Activated gamma-delta T cell treated with Interleukin-2 at 50 U/mL for 16 hours (primary cell): ENCODE measurements around the gene KCNT1.

Experiments
- DNase-seq: peaks from one replicate; pipeline ENCODE4 v3.0.0-alpha.2; 2020

Gene KCNT1

DNA sequence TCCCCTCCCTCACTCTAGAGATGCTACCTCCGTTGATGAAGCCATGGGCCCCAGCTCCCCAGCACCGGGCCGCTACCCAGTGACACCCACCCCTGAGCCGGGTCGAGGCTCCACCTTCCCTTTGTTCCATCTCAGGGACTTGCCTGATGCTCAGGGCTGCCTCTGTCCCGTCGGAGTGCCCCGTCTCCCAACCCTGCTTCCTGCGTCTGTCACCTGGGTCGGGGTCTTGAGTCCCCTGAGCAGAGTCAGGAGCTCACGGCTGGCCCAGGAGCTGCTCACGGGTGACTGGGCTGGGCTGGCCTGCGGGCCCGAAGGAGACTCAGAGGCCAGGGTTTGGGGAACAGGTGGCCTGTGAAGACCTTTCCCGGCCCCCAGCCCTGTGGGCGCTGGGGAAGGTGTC lies 85.3 kb downstream of the KCNT1 start:
- no peak for DNase-seq

DNA sequence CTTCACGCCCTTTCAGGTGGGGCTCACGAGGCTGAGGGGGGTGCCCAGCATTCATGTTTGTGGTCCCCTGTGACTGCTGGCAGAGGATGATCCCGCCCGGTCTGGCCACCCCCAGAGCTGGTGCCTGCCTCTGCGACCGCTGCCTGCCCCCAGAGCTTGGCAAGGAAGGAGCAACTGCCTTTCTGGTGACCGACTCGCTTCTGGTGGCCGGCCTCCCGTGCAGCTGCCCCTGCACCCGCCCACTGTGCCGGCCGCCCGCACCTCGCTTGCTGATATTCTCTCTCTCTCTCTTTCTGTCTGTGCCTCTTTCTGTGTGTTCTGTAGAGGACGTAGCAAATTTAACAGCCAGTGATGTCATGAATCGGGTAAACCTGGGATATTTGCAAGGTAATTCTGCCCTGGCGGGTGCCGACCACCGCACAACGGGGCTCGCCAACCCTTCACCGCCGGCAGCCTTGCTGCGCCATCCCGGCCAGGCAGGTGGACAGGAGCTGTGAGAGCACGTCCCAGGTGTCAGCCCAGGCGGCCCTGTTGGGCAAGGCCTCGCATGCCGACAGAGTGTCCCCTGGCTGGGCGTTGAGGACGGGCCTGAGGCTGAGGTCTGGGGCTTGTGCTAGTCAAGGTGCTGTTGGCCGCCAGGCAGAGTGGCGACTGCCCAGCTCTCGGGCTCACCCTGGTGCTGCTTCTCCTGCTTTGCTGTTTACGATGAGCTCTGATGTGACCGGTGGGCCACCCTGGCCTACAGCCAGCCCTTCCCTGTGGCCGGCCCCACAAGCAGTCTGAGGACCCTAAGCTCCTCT lies 86.0 kb downstream of the KCNT1 start:
- no peak for DNase-seq

DNA sequence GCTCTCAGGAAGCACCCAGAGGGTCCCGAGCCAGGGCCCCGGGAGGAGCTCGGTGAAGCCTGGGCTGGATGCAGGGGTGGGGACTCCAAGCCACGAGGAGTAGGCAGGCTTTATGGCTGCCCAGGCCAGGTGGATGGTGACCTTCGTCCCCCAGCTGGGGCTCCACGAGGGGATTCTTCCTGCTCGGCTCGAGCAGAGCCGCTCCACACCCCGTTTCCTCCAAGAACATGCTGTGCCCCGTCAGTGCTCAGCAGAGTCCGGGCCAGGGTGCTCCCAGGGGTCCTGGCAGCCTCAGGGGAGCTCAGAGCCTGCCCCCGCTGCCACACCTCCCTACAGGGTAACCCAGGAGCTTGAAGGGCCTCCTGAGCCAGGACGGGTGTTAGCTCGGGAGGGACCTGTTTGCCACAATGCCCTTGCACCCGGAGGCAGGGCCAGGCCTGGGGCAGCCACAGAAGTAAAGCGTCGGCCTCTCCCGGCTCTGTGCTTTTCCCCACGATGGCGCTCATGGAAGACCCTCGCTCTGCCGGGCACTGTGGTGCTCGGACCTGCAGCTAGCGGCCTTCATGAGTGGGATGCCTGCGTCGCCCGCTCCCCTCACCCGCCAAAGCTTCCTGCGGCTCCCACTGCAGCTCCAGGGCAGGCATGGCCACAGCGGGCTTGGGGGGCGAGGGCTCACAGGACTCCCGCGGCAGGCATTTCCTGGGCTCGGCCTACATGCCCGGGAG lies 86.8 kb downstream of the KCNT1 start:
- DNase-seq: no peak

DNA sequence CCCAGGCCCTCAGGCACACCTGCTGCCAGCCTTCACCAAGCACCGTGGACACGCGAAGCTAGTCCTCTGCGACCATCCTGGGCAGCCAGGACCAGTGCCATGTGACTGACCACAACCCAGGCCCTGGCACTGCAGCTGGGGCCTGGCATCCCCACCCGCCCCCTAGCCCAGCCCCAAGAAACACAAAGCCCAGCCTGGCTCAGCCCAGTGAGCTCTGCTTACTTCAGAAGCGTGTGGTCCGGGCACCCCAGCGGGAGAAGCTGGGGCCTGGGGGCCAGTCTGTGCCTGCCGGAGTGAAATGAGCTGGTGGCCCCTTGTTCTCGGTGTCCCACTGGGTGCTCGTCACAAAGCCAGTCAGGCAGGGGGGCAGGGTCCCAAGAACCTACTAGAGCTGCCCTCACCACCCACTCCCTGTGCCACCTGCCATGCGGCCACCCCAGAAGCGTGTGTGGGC lies 87.9 kb downstream of the KCNT1 start:
- no peak for DNase-seq

DNA sequence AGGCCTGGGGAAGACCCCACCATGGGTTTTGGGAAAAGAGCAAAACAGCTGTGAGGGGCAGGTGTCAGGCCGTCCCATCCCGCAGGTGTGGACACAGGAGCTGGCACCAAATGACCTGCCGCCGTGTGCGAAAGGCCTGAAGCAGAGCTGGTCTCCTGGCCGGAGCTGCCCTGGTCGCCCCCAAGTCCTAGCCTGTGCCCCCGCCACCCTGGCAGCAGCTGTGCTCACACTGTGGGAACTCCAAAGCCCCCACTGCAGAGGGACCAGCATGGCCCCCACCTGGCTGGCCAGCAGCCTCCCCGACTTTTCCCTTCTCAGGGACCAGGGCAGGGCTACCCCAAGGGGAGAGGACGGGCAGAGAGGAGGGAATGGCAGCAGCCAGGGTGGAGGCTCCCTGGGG lies 88.4 kb downstream of the KCNT1 start:
- no peak for DNase-seq

DNA sequence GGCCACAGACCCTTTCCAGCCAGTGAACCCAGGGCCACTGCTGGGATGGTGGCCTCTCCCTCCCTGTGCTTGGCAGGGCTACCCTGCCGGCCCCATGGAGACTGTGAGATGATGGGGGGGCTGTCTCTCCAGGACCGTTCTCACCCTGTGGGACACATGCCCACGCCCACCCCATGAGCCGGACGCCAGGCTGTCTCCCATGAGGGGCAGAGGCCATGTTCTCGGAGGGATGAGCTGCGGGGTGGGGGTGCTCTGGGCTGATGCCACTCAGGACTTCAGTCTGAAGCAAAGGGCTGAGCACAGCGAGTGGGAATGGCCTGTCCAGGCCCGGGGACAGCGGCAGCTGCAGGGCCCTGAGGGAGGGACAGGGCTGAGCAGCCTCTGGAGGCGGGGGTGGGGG lies 88.9 kb downstream of the KCNT1 start:
- DNase-seq: no peak

DNA sequence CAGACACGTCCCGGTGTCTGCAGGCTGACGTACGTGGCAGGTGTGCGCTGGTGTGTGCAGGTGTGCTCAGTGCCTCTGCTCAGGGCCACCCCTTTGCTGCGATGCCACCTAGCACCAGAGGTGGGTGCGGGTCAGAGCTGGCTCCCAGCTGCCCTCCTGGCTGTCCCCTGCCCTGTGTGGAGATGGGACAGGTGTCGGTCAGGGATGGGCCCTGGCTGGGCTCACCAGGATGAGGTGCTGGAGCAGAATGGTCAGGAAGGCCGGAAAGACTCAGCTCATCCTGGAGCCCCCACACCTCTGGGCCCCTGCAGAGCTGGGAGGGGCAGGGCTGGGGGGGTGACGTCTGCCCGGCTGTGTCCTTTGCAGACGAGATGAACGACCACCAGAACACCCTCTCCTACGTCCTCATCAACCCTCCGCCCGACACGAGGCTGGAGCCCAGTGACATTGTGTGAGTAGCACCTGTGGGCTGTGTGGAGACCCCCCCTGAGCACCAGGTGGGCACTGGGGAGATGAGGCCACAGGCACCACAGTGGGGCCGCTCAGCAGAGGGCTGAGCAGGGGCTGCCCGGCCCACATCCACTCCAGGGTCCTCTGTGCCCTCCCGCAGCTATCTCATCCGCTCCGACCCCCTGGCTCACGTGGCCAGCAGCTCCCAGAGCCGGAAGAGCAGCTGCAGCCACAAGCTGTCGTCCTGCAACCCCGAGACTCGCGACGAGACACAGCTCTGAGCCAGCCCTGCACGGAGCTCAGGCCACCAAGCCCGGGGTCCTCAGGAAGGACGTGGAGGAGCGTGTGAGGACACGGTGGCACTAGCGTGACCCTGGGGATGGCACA lies 89.7 kb downstream of the KCNT1 start:
- DNase-seq: no peak

DNA sequence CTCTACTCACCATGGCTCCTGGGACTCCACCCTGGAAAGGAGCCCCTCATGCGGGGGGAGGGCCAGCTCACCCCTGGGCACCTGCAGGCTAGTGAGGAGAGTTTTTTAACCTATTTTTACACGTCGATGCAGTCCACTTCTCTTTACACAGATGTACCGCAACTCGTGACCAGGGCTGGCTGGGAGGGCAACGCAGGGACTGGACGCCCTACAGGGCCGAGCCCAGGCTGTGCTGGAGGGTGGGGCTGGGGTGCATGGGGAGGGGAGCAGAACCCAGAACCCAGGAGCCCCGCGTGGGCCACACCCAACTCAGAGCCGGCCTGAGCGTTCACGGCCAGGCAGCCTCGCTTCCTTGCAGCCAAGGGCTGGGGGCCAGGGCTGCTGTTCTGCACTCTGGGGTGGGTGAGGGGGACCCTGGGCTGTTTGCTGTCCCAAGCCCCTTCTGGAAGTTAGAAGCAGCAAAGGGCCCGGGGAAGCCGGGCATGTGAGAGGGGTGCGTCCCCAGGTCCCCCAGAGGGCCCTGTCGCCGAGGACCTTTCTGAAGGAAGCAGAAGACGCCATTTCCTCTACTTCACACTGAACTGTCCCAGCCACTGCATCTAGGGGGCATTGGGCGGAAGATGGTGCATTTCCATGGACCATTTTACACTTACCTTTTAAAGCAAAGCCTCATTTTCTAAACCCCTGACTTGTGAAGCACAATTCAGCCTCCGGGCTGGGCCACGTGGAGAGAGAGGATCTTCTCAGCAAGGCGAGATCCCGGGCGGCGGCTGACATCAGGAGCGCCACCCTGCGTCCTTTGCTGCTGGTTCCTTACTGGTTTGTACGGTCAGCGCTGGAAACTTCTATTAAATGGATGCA lies 90.5 kb downstream of the KCNT1 start:
- no peak for DNase-seq

DNA sequence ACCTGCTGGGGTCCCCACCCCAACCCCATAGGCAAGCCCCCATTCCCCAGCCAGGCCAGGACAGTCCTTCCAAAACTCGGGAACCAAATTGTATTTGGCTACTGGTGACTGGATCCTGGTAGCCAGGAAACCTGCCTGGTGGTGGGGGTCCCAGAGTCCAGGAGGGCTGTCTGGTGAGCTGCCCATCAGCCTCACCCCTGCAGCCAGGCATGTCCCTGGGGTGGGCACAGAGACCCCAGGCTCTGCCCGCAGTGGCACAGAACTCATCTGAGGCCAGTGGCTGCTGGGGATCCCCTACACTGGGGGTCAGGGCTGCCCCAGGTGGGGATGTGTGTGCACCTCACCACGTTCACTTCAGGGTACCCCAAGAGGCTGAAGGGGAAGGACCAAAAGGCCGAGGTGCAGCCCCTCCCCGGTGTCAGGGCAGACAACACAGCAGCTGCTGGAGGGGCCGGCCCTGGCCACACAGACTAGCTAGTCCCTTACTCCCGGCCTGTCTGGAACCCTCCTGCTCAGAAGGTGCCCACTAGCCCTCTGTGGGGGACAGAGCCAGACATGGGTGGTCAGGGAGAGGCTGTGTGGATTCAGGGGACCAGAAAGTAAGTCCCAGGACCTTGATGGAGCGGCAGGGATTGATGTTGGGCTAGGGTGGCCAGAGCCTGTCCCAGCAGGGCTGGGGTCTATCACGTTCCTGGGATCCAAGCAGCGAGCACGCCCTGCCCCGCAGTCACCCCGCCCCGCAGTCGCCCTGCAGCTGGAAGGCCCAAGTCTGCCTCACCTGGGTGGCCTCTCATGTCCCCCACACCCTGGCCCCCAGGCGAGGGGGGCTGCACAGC lies 91.5 kb downstream of the KCNT1 start:
- DNase-seq: no peak

DNA sequence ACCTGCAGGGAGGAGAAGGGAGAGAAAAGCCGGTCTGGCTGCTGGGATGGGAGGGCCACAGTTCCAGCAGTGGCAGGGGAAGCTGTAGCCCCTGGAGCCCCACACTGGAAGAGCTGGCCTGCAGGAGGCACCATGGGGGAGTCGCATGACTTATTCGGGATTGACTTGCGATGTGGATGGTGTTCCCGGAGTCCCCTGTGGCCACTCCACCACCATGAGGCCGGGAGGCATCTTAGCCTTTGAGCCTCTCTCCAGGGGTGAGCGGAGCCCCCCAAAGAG lies 92.0 kb downstream of the KCNT1 start:
- no peak for DNase-seq

DNA sequence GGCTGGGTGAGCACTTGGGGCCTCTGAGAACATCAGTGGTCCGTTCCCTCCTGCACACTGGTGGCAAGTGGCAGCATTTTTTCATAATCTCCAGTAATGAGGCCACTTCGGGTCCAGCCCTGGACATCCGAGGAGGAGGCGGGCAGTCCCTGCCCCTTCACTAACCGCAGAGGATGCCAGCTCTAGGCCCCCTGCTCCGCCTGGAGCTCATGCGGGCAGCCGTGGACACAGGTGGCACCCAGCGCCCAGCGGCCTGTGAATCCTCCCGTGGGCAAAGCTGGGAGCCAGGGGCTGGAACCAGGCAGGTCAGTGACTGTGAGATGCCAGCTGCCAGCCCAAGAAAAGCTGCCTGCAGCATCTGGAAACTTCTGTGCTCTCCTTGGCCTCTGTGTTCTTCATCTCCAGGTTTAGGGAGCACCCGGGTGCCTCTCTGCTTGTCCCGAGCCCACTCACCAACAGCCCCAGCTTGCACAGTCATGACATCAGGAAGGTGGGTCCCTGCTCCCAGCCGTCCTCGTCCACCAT lies 92.4 kb downstream of the KCNT1 start:
- no peak for DNase-seq

DNA sequence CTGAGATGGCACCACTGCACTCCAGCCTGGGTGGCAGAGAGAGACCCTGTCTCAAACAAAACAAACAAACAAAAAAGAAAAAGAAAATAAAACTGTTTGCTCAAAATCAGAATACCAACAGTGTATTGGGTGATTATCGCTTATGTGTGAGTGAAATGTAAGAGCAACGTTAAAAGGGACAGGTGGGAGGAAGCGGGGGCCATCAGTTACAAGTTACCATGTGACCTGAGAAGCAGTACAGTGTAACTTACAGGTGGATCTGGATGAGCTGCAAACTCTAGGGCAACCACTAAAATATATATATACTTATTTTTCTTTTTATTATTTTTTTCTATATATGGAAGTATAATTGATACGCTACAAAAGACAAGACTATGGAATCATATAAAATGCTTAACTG lies 93.4 kb downstream of the KCNT1 start:
- no peak for DNase-seq

DNA sequence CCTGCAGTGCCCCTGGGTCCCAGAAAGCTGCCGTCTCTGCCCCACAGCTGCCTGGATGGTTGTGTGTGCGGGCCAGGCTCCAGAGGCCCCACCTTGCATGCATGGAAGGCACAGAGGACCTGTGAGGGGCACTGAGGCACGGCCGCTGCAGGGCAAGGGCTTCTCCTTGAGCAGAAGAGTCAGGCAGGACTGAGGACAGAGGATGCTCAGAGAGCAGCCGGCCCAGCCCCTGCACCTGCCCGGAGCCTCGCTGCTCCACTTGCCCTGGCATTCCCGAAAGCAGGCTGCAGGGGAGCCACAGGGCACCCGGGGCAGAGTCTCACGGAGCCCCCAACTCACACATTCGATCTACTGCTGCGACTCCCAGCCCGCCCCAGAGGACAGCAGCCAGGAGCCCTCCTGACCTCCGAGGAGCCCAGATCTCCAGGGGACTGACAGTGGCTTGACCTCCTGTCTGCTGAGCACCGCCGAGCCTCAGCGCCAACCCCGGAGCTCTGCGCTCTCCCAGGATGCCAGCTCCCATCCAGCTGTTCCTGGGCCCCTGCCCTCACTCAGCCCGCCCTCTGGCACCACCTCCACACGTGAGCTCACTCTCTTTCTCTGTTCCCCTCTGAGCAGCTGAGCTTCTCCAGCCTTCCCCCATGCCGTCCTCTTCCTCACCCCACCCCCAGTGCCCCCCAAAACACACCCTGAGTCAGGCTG lies 95.0 kb downstream of the KCNT1 start:
- no peak for DNase-seq

DNA sequence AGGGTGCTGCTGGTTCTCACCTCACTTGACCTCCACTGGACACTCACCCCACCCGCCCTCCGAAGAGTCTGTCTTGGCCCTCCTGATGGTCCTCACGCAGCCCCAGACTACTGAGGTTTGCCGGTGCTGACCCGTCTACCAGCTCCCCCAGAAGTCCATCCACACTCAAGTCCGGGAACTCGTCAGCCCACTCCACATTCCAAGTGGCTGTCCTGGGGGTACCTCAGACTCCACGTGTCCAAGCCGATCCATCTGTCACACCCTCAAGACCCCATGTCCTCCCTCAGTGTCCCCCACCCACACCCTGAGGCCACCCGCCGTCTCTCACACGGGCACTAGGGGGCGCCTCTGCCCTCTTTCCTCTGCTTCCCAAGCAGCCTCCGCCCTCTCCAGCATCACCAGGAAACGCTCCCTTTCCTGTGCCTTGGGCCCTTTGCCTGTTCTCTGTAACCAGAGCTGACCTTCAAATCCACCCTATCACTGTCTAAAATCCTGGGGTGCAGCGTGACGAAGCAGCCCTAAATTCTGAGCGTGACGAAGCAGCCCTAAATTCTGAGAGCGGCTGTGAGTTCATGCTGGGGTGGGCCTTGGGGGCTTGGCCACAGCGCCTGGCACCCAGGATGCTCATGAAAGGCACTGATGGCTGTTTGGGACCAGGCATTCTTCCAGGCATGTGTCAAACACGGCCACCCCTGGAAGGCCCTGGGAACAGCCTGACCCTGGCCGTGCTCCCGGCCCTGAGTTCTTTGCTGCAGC lies 95.7 kb downstream of the KCNT1 start:
- no peak for DNase-seq

DNA sequence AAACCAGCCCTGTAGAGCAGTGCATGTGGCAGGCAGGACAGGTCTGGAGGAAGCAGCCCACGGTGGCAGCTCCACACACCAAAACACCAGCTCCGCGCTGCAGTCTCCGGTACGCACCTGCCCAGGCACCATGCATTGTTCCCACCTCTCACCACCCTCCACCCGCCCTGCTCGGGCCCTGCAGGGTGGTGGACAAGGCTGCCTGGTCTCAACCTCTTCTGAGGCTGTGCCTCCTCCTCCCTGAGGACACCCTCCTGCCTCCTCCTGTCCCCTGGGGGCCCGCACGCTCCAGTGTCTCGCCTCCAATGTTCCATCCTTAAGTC lies 96.2 kb downstream of the KCNT1 start:
- no peak for DNase-seq

DNA sequence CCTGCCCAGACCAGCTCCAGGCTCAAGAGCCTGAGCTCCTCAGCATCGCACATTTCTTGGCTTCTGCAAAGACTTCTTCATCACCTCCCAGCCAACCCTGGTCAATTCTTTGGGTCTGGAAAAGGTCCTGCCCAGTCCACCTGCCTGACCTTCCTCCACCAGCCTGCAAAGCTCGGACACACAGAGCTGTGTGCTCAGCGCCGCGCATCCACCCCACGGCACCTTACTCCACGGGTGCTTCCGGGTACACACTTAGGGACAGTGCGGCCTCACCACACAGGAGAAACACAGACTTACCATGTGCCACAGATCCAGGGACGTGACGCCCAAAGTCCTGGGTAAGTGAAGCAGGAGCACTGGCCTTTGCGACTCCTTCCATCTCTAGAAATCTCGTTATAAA lies 97.3 kb downstream of the KCNT1 start:
- DNase-seq: no peak

DNA sequence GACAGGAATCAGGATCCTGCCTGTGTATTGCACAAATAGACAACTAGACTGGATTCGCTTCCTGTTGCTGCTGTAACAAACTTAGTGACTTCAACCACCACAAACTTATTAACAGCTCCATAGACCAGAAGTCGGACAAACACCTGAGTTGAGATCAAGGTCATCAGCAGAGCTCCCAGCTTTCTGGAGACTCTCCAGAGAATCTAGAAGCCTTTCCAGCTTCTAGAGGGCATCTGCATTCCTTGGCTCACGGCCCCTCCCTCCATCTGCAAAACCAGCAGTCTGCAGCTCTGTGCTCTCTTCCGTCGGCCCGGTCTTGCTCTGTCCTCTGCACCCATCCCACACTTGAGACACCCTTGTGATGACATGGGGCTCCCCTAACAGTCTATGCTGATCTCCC lies 99.1 kb downstream of the KCNT1 start:
- no peak for DNase-seq

DNA sequence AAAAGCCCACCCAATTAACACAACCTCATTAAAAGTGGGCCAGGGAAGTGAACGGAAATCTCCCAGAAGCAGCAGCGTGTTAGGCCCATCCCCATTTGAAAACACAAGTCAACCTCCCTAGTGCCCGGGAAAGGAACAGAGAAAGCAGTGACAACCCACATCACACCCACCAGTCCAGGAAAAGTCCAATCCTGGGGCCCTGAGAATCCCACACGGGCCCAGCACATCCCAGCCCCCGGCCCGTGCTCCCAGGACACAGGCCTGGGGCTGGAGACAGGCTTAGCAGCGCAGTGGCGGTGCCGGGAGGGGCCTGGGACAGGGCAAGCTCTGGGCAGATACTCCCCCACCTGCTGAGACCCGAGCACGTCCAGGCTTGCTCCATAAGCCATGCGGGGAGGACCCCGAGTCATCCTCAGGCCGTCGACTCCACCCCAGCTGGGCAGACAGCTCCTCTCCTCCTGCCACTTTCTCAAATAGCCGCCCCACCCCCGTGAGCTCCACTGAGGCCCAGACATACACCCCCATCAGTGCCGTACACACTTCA lies 101.0 kb downstream of the KCNT1 start:
- DNase-seq: no peak

DNA sequence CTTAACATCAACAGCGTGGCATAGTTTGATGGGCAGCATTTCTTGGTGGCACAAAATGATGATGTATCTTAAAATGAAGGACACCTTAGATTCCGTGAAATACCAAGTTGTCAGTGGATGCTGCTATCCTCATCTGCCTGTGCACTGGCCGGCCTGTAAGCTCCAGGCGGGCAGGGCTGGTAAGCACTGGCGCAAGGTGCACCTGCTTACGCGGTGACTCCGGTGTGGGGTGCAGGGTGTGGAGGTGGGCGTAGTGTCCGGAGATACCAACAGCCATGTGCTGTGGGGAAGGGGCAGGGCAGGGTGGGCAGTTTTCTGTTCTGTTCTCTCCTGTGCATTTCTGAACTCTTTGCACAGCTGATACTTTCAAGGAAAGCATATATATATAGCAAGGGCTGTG lies 101.5 kb downstream of the KCNT1 start:
- no peak for DNase-seq
